Measurements from ENCODE around the gene TMEM132E. TPM values are rescaled to one million over a fixed set of nuclear protein-coding genes. Genes with fewer than 3 reads are reported as not detected.

The TMEM132E gene
- total and polyA plus RNA-seq, 12 donors, result 0.07 to 1.1 (median 0.23) TPM; not detected in 1

GRCh38 chr17:34647511-34647910 is 68.1 kb downstream of the TMEM132E start:
- Histone ChIP-seq H3K9me3 (replicated peaks in 1 of 3) (no peaks in the 10 kb centered on the region), H3K27ac (no peak overlapping the region), H3K4me1 (replicated peaks in 1 of 2) (no peaks in the 10 kb centered on the region), H3K36me3 (replicated peaks in 1 of 2) (no peaks in the 10 kb centered on the region), H3K4me3 (no peak overlapping the region), H3K27me3 (no peaks in the 10 kb centered on the region)
- WGBS, 4 donors, result 94 to 100% (median 98%) methylated on average over 2 to 3 of the region's 3 CpGs
- no peak for DNase-seq
- intact Hi-C loops (cut with DNase I), result no loop called here
- TF ChIP-seq POLR2A (IDR thresholded peaks at IDR 0.05), result no peak
- TF ChIP-seq, protein P1, sequence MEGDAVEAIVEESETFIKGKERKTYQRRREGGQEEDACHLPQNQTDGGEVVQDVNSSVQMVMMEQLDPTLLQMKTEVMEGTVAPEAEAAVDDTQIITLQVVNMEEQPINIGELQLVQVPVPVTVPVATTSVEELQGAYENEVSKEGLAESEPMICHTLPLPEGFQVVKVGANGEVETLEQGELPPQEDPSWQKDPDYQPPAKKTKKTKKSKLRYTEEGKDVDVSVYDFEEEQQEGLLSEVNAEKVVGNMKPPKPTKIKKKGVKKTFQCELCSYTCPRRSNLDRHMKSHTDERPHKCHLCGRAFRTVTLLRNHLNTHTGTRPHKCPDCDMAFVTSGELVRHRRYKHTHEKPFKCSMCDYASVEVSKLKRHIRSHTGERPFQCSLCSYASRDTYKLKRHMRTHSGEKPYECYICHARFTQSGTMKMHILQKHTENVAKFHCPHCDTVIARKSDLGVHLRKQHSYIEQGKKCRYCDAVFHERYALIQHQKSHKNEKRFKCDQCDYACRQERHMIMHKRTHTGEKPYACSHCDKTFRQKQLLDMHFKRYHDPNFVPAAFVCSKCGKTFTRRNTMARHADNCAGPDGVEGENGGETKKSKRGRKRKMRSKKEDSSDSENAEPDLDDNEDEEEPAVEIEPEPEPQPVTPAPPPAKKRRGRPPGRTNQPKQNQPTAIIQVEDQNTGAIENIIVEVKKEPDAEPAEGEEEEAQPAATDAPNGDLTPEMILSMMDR (IDR thresholded peaks at IDR 0.05), result no peak

- TF ChIP-seq POLR2A (IDR thresholded peaks at IDR 0.05), result no peak
- TF ChIP-seq, protein P1 (IDR thresholded peaks at IDR 0.05), result no peak
- Histone ChIP-seq H3K27me3 (no peaks in the 10 kb centered on the region), H3K36me3 (replicated peaks in 1 of 2) (no peaks in the 10 kb centered on the region), H3K4me3 (no peak overlapping the region), H3K4me1 (replicated peaks in 1 of 2) (no peaks in the 10 kb centered on the region), H3K9me3 (replicated peaks in 1 of 3) (no peaks in the 10 kb centered on the region), H3K27ac (no peak overlapping the region)
- intact Hi-C loops (cut with DNase I), result no loop called here
- WGBS, 4 donors, result 65 to 73% (median 71%) methylated on average over 5 of the region's 5 CpGs
- DNase-seq, result no peak
Observed at GRCh38 chr17:34650051-34650750, 70.8 kb downstream of the TMEM132E start.

GRCh38 chr17:34651402-34651811 is 72.0 kb downstream of the TMEM132E start:
- DNase-seq, result no peak
- H3K36me3 ChIP-seq (replicated peaks in 1 of 2), result no peaks in the 10 kb centered on the region
- no peaks in the 10 kb centered on the region for H3K9me3 ChIP-seq (replicated peaks in 1 of 3)
- no peaks in the 10 kb centered on the region for H3K4me1 ChIP-seq (replicated peaks in 1 of 2)
- WGBS, 4 donors, result 32 to 39% (median 38%) methylated on average over 9 to 13 of the region's 13 CpGs
- no peak overlapping the region for H3K4me3 ChIP-seq
- no peak overlapping the region for H3K27ac ChIP-seq
- TF ChIP-seq, protein P1 (IDR thresholded peaks at IDR 0.05), result no peak
- TF ChIP-seq POLR2A (IDR thresholded peaks at IDR 0.05), result no peak
- intact Hi-C loops (cut with DNase I), result no loop called here
- no peaks in the 10 kb centered on the region for H3K27me3 ChIP-seq

- Histone ChIP-seq H3K4me3 (no peak overlapping the region), H3K4me1 (replicated peaks in 1 of 2) (no peaks in the 10 kb centered on the region), H3K27ac (no peak overlapping the region), H3K27me3 (no peaks in the 10 kb centered on the region), H3K36me3 (replicated peaks in 1 of 2) (no peaks in the 10 kb centered on the region), H3K9me3 (replicated peaks in 1 of 3) (no peaks in the 10 kb centered on the region)
- WGBS, 4 donors, result 51 to 59% (median 58%) methylated on average over 8 of the region's 8 CpGs
- TF ChIP-seq, protein P1 (IDR thresholded peaks at IDR 0.05), result no peak
- TF ChIP-seq POLR2A (IDR thresholded peaks at IDR 0.05), result no peak
- intact Hi-C loops (cut with DNase I), result no loop called here
- DNase-seq, result no peak
Observed at GRCh38 chr17:34652021-34652555, 72.7 kb downstream of the TMEM132E start.

Data from adrenal gland (tissue), 12 donors.